ENCODE results near the gene KLHL29. TPM values are rescaled to one million over a fixed set of nuclear protein-coding genes. Genes with fewer than 3 reads are reported as not detected.

KLHL29 gene
- total and polyA plus RNA-seq, 10 donors: 1.5 to 30.5 (median 9.4) TPM

GRCh38 chr2:23666980-23667357 is 282.0 kb downstream of the KLHL29 start:
- no peak for DNase-seq
- no peaks in the 10 kb centered on the region for H3K9me3 ChIP-seq
- WGBS, 5 donors: 84 to 94% (median 91%) methylated on average over 7 of the region's 7 CpGs
- no peak overlapping the region for H3K4me3 ChIP-seq
- H3K27ac ChIP-seq: no peak overlapping the region
- peaks cover 0 to 9% (median 2%) of the 10 kb centered on the region in 6 donors for H3K4me1 ChIP-seq
- TF ChIP-seq, protein P1, sequence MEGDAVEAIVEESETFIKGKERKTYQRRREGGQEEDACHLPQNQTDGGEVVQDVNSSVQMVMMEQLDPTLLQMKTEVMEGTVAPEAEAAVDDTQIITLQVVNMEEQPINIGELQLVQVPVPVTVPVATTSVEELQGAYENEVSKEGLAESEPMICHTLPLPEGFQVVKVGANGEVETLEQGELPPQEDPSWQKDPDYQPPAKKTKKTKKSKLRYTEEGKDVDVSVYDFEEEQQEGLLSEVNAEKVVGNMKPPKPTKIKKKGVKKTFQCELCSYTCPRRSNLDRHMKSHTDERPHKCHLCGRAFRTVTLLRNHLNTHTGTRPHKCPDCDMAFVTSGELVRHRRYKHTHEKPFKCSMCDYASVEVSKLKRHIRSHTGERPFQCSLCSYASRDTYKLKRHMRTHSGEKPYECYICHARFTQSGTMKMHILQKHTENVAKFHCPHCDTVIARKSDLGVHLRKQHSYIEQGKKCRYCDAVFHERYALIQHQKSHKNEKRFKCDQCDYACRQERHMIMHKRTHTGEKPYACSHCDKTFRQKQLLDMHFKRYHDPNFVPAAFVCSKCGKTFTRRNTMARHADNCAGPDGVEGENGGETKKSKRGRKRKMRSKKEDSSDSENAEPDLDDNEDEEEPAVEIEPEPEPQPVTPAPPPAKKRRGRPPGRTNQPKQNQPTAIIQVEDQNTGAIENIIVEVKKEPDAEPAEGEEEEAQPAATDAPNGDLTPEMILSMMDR (IDR thresholded peaks at IDR 0.05 in 8 of 11, conservative IDR thresholded peaks at IDR 0.05 in 3 of 11): no peak
- TF ChIP-seq POLR2A (IDR thresholded peaks at IDR 0.05) (no peak), POLR2AphosphoS5 (IDR thresholded peaks at IDR 0.05) (no peak)
- peaks cover 0 to 27% (median 0%) of the 10 kb centered on the region in 7 donors for H3K27me3 ChIP-seq (replicated peaks in 1 of 7)
- no peaks in the 10 kb centered on the region for H3K36me3 ChIP-seq
- intact Hi-C loops (cut with DNase I; ENCODE audit: low total_unique reads): no loop called here

DNA sequence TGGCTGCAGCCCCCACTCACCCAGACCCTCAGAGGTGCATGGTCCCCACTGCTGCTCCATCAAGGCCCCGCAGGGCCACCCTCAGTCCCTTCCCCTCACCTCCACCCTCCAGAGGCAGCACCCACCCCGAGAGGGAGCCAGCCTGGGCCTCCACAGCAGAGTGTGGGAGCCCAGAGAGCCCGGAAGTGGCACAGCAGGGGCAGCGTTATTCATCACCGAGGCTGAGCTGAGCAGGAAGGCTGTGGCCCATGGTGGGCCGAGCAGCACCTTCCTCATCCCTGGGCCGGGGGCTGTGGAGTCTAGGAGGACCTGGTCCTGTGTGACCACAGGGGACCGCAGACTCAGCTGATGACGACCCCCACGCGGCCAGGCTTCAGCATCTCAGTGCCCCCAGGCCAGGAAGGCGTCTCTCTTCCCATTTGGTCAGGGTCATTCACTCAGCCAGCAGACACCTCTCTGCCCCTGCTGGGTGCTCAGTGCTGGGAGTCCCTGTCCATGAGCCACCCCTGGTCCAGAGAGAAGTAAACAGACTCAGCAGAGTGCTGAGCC is 283.9 kb downstream of the KLHL29 start:
- WGBS, 5 donors: 65 to 81% (median 76%) methylated on average over 4 to 12 of the region's 12 CpGs

GRCh38 chr2:23669413-23670244 is 284.6 kb downstream of the KLHL29 start:
- Histone ChIP-seq H3K9me3 (no peaks in the 10 kb centered on the region), H3K4me1 (no peaks in the 10 kb centered on the region), H3K27ac (peak overlapping the region in 3 of 8 donors; percentile 8 to 14 (median 9)), H3K36me3 (no peaks in the 10 kb centered on the region), H3K4me3 (no peak overlapping the region), H3K27me3 (replicated peaks in 1 of 7) (peaks cover 0 to 3% (median 0%) of the 10 kb centered on the region in 7 donors)
- DNase-seq: no peak
- WGBS, 5 donors: 83 to 88% (median 84%) methylated on average over 21 to 22 of the region's 22 CpGs
- intact Hi-C loops (cut with DNase I; ENCODE audit: low total_unique reads): no loop called here
- TF ChIP-seq POLR2A (IDR thresholded peaks at IDR 0.05): no peak
- no peak for TF ChIP-seq POLR2AphosphoS5 (IDR thresholded peaks at IDR 0.05)

More for the DNA sequence above, 283.9 kb downstream of the KLHL29 start:
- no peak overlapping the region for H3K4me3 ChIP-seq
- H3K36me3 ChIP-seq: no peaks in the 10 kb centered on the region
- TF ChIP-seq, protein P1 (IDR thresholded peaks at IDR 0.05 in 8 of 11, conservative IDR thresholded peaks at IDR 0.05 in 3 of 11): no peak
- no peak for TF ChIP-seq POLR2AphosphoS5 (IDR thresholded peaks at IDR 0.05)
- no peak for TF ChIP-seq POLR2A (IDR thresholded peaks at IDR 0.05)
- no peaks in the 10 kb centered on the region for H3K9me3 ChIP-seq
- intact Hi-C loops (cut with DNase I; ENCODE audit: low total_unique reads): no loop called here
- no peak for DNase-seq
- peaks cover 0 to 9% (median 0%) of the 10 kb centered on the region in 7 donors for H3K27me3 ChIP-seq (replicated peaks in 1 of 7)
- H3K4me1 ChIP-seq: no peaks in the 10 kb centered on the region
- peak overlapping the region in 1 of 8 donors; percentile 9 for H3K27ac ChIP-seq

GRCh38 chr2:23670245-23670592 is 285.2 kb downstream of the KLHL29 start:
- no peak for DNase-seq
- no peak overlapping the region for H3K4me3 ChIP-seq
- TF ChIP-seq, protein P1 (IDR thresholded peaks at IDR 0.05 in 8 of 11, conservative IDR thresholded peaks at IDR 0.05 in 3 of 11): no peak
- TF ChIP-seq POLR2AphosphoS5 (IDR thresholded peaks at IDR 0.05): no peak
- no peak for TF ChIP-seq POLR2A (IDR thresholded peaks at IDR 0.05)
- no peaks in the 10 kb centered on the region for H3K4me1 ChIP-seq
- intact Hi-C loops (cut with DNase I; ENCODE audit: low total_unique reads): no loop called here
- H3K27me3 ChIP-seq (replicated peaks in 1 of 7): no peaks in the 10 kb centered on the region
- H3K36me3 ChIP-seq: no peaks in the 10 kb centered on the region
- no peaks in the 10 kb centered on the region for H3K9me3 ChIP-seq
- no peak overlapping the region for H3K27ac ChIP-seq
- WGBS, 5 donors: 88 to 93% (median 92%) methylated on average over 9 to 11 of the region's 11 CpGs
